SK-MEL-5 (cell line): ENCODE data around the gene SMCO2. TPM values are rescaled to one million over a fixed set of nuclear protein-coding genes. Genes with fewer than 3 reads are reported as not detected.

Source experiments
- DNase-seq: peaks from one replicate; pipeline ENCODE4 v3.0.0-alpha.2; 2016; ENCODE audit warnings: low read depth, low spot score
- in situ Hi-C: cut with HindIII; loops from 2 replicates; pipeline ENCODE4 v1.10.0; 2016; ENCODE audit warnings: low sequenced_read_pairs, high pct_unique_total_duplicates, low pct_unique_long_range_greater_than_20kb
- polyA plus RNA-seq, 2 experiments: library from polyadenylated mRNA; depleted of rRNA; stranded (reverse); fragments of >200 nt; gene quantifications; 2 replicates each; pipeline ENCODE4 v1.2.3, GENCODE V29; 2015
- total RNA-seq: library from RNA; depleted of rRNA; stranded (reverse); fragments of >200 nt; shearing (Covaris generic); gene quantifications from 2 replicates; pipeline ENCODE4 v1.2.3, GENCODE V29; 2014; rRNA removed

The SMCO2 gene
- total RNA-seq, result not detected in 2 replicates
- polyA plus RNA-seq (2015; cell fraction: cytosol; rRNA removed), result not detected in 2 replicates
- 15.3 TPM in 1 of 2 replicates, not detected in the other for polyA plus RNA-seq (2015; cell fraction: nucleus; rRNA removed)

- in situ Hi-C loops, result no loop called here
- no peak for DNase-seq
Observed at GRCh38 chr12:27446436-27446835, at the start of gene SMCO2. TSS of gene SMCO2 (plus strand) at chr12:27446736. CDS start at chr12:27470632, 23,896 bp downstream.

GRCh38 chr12:27398466-27398865 lies 48.1 kb upstream of the SMCO2 start:
- in situ Hi-C loops, result no loop called here
- no peak for DNase-seq

- in situ Hi-C loops, result no loop called here
- no peak for DNase-seq
Observed at GRCh38 chr12:27399074-27399473, 47.5 kb upstream of the SMCO2 start.

- in situ Hi-C loops, result no loop called here
- no peak for DNase-seq
Observed at GRCh38 chr12:27400856-27401354, 45.6 kb upstream of the SMCO2 start.

- in situ Hi-C loops, result no loop called here
- no peak for DNase-seq
Observed at GRCh38 chr12:27412047-27412446, 34.5 kb upstream of the SMCO2 start.

- peak; percentile 29 for DNase-seq
- in situ Hi-C loops, result no loop called here
Observed at GRCh38 chr12:27422697-27423096, 23.8 kb upstream of the SMCO2 start.

GRCh38 chr12:27424631-27425230 lies 21.8 kb upstream of the SMCO2 start:
- peak; percentile 78 for DNase-seq

GRCh38 chr12:27425306-27425705 lies 21.2 kb upstream of the SMCO2 start:
- in situ Hi-C loops, result no loop called here
- DNase-seq, result no peak

More at GRCh38 chr12:27424631-27425230, 21.8 kb upstream of the SMCO2 start:
- in situ Hi-C loops, result no loop called here

GRCh38 chr12:27426743-27427487 lies 19.6 kb upstream of the SMCO2 start:
- DNase-seq, result no peak
- in situ Hi-C loops, result no loop called here

GRCh38 chr12:27427824-27428223 lies 18.7 kb upstream of the SMCO2 start:
- no peak for DNase-seq
- in situ Hi-C loops, result no loop called here

GRCh38 chr12:27428466-27428865 lies 18.1 kb upstream of the SMCO2 start:
- DNase-seq, result no peak
- in situ Hi-C loops, result no loop called here

- DNase-seq, result no peak
- in situ Hi-C loops, result no loop called here
Observed at GRCh38 chr12:27429606-27430005, 16.9 kb upstream of the SMCO2 start.

GRCh38 chr12:27431185-27431584 lies 15.4 kb upstream of the SMCO2 start:
- in situ Hi-C loops, result no loop called here
- no peak for DNase-seq

- peak; percentile 34 for DNase-seq
- in situ Hi-C loops, result no loop called here
Observed at GRCh38 chr12:27434673-27435565, 11.6 kb upstream of the SMCO2 start.

GRCh38 chr12:27436029-27436428 lies 10.5 kb upstream of the SMCO2 start:
- in situ Hi-C loops, result no loop called here
- no peak for DNase-seq

GRCh38 chr12:27436768-27437167 lies 9.8 kb upstream of the SMCO2 start:
- in situ Hi-C loops, result no loop called here

GRCh38 chr12:27437839-27438238 lies 8.7 kb upstream of the SMCO2 start:
- in situ Hi-C loops, result no loop called here
- no peak for DNase-seq

More at GRCh38 chr12:27436768-27437167, 9.8 kb upstream of the SMCO2 start:
- no peak for DNase-seq

- in situ Hi-C loops, result no loop called here
Observed at GRCh38 chr12:27447761-27448160, 1.2 kb downstream of the SMCO2 start.

More at GRCh38 chr12:27447761-27448160, 1.2 kb downstream of the SMCO2 start:
- no peak for DNase-seq
